ENCODE data around the gene KDM3A.
A peak's percentile ranks its signal among the peaks of the same experiment; 100 is the strongest.
"Not testable (repeated sequence)": the region's sequence is repeated elsewhere in the genome, so short reads cannot be mapped to it uniquely, and the experiment has no call there.

Gene KDM3A

DNA sequence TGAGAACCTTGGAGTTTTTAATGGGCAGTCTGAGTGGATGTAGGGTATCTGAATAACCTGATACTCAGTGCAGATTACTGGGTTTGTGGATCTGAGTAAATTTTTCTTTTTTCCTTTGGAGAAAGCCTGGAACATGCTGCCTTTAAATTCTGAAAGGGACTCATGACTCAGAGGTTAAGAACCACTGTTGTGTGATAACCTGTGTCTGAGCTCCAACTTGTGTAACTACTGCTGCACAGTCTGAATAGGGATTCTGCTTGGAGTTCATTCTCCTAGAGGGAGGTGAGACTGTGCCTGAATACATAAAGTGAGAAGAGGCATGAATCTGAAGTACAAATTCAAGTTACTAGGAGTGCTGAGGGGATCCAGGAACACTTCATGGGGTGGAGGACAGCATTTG, 36.2 kb downstream of the KDM3A start:
- no peak for DNase-seq

DNA sequence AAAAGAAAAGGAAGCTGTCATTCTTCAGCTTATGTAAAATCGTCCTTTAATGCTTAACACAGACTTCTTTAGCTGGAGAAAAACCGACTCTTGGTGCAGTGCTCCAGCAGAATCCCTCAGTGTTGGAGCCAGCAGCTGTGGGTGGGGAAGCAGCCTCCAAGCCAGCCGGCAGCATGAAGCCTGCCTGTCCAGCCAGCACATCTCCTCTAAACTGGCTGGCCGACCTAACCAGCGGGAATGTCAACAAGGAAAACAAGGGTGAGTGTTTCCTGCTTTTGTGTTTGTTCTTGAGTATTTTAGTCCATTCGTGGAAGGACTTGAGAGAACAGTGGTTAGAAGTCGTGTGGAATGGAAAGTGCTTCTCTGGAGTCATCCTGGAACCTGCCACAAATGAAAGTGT, 38.9 kb downstream of the KDM3A start:
- DNase-seq: no peak

DNA sequence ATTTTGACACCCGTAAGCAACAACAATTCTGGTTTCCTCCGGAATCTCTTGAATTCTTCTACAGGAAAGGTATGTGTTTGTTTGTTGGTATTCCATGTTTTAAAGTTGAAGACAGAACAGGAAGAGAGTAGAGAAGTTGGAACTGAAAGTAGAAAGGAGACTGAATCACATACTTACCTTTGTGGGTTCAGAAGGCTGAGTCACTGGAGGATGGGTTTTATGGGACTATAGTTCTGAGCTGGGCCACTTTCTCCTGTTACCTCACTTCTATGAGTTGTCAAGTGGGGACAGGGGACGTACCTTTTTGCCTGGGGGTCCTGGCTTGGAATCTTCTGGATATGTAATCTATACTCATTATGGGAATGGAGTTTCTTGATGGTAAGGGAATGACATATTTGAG, 40.9 kb downstream of the KDM3A start:
- no peak for DNase-seq

DNA sequence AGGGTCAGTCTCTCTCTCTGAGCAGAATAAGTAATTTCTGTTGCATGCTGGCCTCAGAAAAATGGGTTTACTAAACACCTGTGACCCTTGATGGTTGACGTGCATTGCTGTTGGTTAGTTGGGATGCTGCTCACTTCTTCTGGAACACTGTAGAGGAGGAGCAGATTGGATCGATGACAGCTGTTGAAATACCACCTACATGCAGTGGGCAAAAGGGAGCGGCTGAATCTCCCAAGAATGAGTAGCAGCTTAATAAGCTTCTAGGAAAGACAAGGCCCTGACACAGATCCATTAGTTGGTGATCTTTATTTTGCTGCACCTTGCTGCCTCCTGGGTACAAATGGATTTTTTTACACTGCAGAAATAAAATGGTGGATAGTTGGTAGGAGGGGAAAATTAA, 43.2 kb downstream of the KDM3A start:
- no peak for DNase-seq

DNA sequence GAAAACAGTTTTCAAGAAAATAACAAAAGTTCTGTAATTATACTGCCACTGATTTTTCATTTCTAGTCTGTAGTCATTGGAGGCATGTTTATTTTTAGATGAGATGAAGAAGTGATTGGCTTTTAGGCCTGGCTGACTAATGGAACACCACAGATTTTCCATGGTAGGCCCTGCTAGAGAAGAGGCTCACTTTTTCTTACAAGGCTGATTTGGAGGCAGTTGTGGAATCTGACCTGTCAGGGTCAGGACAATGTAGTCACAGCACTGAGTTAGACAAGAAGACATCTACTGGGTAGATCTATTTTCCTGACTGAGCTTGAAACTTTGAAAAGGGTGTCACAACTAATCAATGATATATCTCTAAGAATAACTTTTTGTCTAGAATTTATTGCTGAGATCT, 43.9 kb downstream of the KDM3A start:
- no peak for DNase-seq

DNA sequence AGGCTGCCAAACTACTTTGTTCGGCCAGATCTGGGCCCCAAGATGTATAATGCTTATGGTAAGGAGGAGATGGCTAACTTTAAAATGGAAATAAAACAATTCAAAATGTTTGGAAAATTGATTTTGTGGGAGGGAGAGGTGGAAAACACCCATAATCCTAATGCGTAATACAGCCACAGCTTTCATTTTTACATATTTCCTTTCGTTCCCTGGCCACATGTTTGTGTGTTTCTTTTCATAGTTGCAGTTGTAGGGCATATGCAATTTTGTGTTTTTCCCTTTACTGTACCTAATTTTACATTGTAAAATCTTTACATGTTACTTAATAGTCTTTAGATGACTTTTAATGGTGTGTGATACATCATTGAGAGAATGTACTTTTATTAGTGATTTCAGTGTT, 44.6 kb downstream of the KDM3A start:
- no peak for DNase-seq

DNA sequence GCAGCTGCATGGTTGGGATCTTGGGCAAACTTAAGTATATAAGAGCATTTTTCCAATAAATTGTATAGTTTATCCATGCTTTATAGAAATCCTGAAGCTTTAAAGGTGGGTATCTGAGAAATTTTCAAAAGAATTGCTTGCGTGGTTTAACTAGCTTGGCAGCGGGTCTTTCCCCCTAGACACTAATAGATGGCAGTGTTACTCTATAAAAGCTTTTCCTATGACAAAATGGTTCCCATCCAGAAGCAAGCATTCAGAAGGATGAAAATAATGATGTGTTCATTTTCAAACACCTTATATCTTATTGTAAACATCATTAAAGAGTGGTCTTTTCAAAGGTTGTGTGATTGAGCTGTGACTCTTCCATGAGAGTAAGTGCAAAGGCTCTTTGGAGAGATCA, 45.9 kb downstream of the KDM3A start:
- DNase-seq: no peak

DNA sequence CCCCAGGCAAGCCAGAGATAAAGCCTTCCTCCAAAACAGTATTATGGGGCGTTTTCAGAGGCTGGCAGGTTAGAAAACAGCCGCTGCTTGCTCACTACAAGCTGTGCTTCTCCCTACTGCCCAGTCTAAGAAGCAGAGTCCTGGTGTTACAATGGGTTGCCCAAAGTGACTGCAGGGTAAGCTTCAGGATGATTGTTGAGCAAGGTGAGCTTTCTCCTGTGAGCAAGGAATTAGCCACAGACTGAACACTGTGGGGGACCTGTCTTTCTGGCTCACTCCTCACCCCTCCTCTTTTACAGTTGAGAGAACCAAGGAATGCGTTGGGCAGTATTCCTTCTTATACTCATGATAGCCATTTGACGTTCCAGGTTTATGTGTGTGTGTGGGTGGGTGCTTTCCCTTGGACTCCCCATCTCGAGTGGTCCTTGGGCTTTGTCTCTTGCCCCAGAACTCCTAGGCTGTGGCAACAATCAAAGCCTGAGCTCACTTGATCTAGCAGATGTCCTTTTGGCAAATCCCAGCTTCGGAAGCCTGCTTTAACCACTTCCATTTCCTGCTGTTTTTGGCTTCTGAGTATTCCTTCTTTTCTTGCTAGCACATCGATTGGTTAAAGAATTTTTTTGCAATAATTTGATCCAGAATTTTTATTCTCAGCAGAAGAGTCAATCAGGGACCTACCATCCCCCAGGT, 47.5 kb downstream of the KDM3A start:
- DNase-seq: no peak

DNA sequence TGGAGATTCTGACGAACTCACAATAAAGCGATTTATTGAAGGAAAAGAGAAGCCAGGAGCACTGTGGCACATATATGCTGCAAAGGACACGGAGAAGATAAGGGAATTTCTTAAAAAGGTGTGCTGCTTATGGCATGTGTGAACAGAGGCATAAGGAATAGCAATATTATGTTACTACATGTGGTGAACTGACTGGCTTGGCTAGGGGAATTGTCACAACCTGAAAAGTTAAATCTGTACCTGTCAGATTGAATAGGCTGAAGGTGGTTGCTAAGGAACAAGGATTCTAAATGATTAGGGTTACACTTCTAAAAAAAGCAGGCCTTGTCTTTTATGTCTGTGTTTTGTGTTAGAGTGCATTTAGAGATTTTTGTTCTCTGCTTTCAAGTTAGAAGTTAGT, 48.4 kb downstream of the KDM3A start:
- DNase-seq: no peak

DNA sequence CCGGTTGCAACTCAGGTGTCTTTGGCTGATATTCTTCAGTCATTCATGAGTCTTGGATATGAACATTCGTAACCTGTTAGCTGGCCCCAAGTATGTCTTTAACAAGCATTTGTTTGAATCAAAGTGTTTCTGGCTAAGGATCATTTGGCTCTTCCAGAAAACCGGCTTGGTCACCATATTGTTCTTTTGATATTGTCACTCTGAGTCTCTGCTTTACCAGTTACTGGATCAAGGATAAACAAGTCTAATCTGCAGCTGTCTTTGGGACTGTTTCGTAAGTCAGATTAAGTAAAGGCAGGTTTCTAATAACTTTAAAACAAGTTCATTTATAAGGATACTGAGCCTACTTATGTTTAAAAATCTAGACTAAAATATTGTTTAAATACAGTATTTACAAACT, 49.1 kb downstream of the KDM3A start:
- DNase-seq: no peak

DNA sequence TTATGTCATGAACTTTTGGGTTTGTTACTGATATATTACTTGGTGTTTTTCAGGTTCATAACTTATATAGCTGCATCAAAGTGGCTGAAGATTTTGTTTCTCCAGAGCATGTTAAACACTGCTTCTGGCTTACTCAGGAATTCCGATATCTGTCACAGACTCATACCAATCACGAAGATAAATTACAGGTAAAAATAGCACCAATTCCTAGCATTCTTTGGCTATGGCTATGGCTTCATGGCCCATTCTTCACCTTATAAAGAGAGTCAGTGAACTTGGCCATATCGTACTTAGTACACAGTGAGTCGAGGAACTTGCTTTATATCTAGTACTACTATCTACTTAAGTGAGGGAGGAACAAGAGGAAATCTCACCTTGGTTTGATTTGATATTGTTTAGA, 49.9 kb downstream of the KDM3A start:
- no peak for DNase-seq

DNA sequence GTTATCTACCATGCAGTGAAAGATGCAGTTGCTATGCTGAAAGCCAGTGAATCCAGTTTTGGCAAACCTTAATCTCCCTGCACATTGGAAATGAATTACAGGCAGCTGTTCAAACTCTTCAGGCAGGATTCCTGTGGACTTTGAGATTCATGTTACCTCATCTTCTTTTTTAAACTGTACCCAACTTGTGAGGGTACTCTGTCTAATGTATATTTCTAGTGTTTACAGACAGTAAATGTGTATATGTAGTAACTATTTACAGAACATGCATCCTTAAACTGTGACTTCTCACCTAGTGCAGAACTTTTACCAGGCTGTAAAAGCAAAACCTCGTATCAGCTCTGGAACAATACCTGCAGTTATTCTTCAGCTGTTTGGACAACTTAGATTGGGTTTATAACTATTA, 50.9 kb downstream of the KDM3A start:
- no peak for DNase-seq

DNA sequence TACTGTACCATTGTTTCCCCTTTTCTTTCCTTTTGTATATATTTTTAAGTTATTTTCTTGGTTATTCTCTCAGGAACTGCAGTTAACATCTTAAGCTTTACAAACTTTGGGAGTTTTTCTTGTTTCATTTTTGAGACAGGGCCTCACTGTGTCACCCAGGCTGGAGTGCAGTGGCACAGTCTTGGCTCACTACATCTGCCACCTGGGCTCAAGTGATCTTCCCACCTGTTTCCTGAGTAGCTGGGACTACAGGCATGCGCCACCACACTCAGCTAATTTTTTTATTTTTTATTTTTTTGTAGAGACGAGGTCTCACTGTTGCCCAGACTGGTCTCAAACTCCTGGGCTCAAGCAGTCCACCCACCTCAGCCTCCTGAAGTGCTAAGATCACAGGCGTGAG, 55.2 kb downstream of the KDM3A start:
- DNase-seq: not testable (repeated sequence)

DNA sequence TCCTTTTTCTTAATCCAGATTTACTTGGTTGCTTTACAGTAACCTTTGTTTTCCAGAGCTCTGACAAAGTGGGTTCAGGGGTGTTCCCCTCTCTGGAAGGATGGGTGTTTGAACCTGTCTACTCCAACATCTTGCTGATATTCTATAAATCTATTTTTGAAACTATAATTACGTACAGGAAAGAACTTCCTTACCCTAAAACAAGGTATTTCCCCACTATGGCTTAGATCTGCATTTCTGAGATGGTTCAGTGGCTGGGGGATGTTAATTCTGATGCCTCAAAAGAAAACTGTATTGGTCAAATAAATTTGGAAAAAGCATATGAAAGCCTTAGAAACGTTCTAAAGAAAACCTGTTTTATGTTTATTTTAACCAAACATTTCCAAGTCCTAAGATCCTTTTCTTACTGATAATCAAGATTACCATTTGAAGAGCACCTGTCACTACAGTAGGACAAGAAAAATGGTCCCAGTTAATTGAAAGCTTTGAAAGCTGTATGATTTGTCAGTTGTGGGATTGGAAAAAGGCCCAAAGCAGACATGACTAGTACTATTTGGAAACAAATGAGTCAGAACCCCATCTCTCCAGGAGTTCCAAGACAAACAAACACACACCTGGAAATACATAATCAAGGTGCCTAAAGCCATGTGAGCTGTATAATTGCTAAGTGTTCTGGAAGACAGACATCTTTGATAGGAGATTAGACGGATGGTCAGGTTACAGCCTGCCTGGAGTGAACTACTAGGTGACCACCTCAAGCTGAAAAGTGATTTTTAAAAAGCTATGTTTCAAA, 57.5 kb downstream of the KDM3A start:
- no peak for DNase-seq

DNA sequence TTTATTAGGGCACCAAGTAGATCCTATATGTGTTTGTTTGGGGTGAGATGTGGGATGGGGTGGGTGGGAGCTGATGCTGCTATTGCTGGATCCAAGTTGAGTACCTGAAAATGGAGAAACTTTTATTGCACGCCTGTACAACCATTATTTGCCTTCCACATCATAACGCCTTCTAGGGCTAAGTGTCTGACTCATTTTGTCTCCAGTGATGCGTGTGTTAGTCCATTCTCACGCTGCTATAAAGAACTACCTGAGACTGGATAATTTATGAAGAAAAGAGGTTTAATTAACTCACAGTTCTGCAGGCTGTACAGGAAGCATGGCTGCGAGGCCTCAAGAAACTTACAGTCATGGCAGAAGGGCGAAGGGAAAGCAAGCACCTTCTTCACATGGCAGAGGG, 58.2 kb downstream of the KDM3A start:
- DNase-seq: no peak

DNA sequence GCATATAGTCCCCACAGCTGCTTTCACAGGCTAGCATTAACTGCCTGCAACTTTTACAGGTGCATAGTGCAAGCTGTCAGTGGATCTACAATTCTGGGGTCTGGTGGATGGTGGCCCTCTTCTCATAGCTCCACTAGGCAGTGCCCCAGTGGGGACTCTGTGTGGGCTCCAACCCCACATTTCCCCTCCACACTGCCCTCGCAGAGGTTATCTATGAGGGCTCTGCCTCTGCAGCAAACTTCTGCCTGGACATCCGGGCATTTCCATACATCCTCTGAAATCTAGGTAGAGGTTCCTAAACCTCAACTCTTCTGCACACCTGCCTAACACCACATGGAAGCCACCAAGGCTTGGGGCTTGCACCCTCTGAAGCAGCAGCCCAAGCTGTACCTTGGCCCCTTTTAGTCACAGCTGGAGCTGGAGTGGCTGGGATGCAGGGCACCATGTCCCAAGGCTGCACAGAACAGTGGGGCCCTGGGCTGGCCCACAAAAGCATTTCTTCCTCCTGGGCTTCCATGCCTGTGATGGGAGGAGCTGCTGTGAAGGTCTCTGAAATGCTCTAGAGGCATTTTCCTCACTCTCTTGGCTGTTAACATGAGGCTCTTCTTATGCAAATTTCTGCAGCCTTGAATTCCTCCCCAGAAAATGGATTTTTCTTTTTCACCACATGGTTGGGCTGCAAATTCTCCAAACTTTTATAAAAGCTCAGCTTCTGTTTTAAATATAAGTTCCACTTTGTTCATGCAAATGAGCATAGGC, 59.3 kb downstream of the KDM3A start:
- DNase-seq: no peak

DNA sequence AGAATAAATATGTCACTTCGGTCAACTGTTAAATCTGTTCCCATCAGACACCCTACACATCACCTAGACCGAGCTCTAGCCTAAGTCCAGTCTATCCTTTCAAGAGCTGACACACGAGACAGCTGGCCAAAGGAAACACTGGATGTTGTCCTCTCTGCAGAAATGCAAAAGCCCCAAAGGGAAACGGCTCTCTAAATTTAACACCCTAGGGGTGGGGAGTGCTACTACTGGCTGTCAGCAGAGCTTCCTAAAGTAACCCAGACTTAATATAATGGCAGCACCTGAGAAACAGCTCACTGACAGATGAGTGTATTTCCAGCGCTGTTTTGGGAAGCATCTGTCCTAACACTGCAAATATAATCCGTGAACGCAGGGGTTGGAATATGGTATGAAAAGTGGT, 66.4 kb downstream of the KDM3A start:
- no peak for DNase-seq

DNA sequence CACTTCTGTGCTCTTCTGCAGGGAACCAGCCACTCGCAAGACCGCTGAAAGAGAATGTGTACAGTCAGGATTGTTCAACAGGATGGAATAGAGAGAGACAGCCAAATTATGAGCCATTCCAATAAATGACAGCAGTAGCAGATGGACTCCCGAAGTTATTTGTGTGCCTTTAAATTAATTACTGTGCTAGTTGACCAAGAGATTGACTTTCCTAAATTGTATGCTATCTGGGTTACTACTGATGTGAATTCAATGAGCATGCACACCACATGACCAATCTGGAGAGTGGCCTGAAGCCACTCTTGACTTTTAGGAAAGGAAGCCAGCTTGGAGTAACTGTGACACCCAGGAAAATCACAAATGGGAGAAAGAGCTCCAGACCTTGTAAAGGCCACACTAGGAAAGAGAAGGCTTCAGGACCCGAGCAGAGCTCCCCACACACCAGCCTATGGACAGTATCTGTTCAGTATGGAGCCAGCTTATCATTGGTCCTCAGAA, 69.3 kb downstream of the KDM3A start:
- DNase-seq: no peak

DNA sequence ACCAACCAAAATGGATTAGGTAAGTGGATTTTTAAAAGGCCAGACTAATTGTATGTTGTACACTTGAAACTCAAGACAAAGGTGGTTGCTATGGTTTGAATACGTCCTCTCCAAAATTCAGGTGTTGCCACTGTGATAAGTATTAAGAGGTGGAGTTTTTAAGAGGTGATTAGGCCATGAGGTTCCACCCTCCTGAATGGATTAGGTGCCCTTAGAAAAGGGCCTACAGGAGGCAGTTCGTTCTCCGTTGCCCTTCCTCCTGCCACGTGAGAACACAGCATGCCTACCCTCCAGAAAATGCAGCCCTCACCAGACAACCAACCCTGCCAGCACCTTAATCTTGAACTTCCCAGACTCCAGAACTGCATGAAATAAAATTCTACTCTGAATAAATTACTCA, 70.9 kb downstream of the KDM3A start:
- DNase-seq: no peak

DNA sequence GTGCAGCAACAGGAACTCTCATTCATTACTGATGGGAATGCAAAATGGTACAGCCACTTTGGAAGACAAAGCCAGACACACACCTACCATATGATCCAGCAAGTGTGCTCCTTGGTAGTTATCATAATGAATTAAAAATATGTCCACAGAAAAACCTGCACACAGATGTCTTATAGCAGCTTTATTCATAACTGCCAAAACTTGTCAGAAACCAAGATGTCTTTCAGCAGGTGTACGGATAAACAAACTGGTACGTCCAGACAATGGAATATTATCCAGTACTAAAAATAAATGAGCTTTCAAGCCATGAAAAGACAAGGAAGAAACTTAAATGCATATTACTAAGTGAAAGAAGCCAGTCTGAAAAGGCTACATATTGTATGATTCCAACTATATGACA, 71.7 kb downstream of the KDM3A start:
- DNase-seq: no peak

DNA sequence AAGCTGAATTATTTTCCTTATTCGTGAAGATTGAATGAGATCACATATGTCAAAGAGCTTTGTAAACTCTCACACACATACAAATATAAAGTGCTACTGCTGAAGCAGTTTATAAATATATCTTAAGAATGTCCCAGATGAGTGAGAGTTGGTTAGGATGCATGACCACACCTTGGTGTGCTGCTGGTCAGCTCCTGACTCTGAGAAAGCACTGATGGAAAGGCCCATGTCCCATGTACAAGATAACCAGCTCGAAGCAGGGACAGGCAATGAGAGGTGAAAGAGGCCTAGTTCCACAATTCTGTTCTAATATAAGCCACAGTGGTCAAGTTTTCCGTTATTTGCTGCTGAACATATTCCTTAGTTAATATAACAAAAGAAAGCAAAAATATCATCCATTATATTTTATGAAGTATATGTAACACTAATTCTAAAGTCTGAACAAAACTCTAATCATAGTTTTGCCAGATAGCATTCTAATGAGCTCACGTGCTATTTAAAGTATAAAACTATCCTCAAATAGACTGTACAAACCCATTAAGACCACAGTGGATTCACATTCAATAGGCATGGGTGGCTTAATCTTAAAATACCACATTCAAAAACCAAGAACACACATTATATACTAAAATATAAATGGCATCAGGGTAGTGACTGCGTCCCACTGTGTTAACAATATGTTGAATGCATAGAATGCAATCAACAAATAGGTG, 72.9 kb downstream of the KDM3A start:
- no peak for DNase-seq

DNA sequence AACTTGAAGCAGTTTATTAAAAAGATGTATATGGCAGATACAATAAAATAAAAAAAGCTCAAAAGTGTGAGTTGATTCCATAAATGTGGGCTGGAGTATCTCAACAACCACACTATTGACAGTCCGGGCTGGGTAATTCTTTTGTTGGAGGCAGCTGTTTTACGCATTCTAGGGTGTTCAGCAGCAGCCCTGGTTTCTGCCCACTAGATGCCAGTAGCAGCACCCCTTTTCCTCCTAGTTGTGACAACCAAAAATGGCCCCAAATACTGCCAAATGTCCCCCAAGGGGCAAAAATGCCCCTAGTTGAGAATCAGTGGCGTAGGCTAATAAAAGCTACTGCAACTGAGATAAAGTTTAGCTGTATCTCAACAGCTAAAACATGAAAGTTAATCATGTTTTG, 77.3 kb downstream of the KDM3A start:
- peak; percentile 17 for DNase-seq

DNA sequence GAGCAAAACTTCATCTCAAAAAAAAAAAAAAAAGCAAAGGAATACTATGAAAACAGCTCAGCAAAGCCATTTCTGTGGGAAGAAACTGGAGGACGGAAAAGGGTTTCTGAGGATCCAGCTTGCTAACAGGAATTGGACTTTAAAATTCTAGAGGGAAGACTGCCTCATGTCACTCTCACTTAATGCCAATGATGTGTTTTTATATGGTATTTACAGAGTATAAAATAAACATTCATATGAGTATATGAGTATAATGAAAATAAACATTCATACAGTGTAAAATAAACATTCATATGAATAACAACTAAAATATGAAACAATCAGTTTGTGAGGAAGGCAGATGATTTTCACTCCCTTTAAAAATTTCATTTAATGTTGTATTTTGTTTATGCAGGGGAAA, 78.2 kb downstream of the KDM3A start:
- DNase-seq: no peak
